Measurements from ENCODE around the gene ZBTB7A.

- TF ChIP-seq HDGF (IDR thresholded peaks at IDR 0.05; ENCODE audit: borderline replicate concordance), result no peak
- TF ChIP-seq ZNF384 (IDR thresholded peaks at IDR 0.05), result no peak
- no peak for TF ChIP-seq BHLHE40 (IDR thresholded peaks at IDR 0.05; ENCODE audit: borderline replicate concordance)
- TF ChIP-seq TARDBP (IDR thresholded peaks at IDR 0.05), result no peak
- TF ChIP-seq SUZ12 (IDR thresholded peaks at IDR 0.05), result no peak
- TF ChIP-seq FOXM1 (IDR thresholded peaks at IDR 0.05; ENCODE audit: borderline replicate concordance), result no peak
- no peak for TF ChIP-seq SP1 (IDR thresholded peaks at IDR 0.05)
- peak; percentile 69 for TF ChIP-seq PKNOX1 (IDR thresholded peaks at IDR 0.05)
- no peak for TF ChIP-seq ARNT (IDR thresholded peaks at IDR 0.05)
- TF ChIP-seq FOXA1 (IDR thresholded peaks at IDR 0.05), result no peak
Measured at GRCh38 chr19:4081441-4082129, 14.9 kb upstream of the ZBTB7A start.

Data from HEK293T (cell line).